A204.1 (cell line): ENCODE results near the gene CYP39A1.

Experiments
- FAIRE-seq: peaks from 2 replicates; lab custom pipeline; 2012; peaks lifted over from hg19 to GRCh38; lab: Jason Lieb, UNC

The CYP39A1 gene, protein sequence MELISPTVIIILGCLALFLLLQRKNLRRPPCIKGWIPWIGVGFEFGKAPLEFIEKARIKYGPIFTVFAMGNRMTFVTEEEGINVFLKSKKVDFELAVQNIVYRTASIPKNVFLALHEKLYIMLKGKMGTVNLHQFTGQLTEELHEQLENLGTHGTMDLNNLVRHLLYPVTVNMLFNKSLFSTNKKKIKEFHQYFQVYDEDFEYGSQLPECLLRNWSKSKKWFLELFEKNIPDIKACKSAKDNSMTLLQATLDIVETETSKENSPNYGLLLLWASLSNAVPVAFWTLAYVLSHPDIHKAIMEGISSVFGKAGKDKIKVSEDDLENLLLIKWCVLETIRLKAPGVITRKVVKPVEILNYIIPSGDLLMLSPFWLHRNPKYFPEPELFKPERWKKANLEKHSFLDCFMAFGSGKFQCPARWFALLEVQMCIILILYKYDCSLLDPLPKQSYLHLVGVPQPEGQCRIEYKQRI

DNA sequence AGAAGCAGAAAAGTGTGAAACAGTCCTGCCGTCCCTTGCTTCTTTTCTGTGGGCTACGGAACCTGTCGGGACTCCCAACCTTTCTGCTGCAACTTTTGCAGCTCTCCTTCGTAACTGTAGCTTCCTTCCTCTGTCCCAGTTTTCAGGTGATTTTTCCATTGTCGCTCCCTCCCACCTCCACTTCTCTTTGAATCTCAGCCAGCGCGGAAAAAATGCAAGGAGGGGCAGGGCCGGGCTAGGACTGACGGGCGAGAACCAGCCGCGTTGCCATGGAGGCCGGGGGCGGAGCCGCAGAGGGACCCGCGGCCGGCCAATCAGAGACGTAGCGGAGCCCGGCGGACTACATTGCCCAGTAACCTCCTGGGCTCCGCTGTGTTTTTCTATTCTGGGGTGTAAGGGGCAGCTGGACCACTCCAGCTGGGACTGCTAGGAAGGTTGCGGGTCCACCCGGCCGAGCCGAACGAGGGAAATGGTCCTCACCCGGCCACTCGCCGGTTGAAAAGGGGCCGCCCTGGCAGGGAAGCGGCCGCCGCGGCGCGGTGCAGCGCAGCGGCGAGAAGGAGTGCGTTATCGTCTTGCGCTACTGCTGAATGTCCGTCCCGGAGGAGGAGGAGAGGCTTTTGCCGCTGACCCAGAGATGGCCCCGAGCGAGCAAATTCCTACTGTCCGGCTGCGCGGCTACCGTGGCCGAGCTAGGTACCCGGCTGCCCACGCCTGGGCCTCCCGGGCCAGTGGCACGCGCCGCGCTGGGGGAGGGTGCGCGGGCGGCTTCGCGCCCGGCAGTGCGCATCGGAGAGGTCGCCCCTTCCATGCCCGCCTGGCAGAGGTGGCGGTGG, at the start of gene CYP39A1, which contains the start of gene SLC25A27:
CYP39A1 (minus strand) TSS at position 216 of the 836 bp plus-strand sequence. CDS start 236 bp downstream, outside the sequence.
SLC25A27 (plus strand) TSS at position 373 of the 836 bp plus-strand sequence; CDS start at position 591, 218 bp downstream.
- no peak for FAIRE-seq

DNA sequence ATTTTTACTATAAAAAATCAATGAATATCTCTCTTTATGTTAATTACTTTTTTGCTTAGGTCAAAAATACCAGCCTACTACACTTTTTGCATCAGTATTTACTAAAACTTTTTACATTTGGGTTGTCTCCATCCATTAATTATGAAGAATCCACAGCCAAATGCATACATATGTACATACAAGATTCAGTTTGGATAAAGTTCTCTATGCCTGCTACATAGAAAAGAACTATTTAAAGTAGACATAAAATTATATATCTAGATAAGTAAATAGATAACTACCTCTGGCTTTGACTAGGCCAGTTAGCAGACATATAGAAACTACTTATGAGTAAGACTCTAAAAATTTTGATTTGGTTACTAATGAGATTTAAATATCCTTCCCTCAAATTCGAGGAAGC, 47.4 kb upstream of the CYP39A1 start:
- no peak for FAIRE-seq

DNA sequence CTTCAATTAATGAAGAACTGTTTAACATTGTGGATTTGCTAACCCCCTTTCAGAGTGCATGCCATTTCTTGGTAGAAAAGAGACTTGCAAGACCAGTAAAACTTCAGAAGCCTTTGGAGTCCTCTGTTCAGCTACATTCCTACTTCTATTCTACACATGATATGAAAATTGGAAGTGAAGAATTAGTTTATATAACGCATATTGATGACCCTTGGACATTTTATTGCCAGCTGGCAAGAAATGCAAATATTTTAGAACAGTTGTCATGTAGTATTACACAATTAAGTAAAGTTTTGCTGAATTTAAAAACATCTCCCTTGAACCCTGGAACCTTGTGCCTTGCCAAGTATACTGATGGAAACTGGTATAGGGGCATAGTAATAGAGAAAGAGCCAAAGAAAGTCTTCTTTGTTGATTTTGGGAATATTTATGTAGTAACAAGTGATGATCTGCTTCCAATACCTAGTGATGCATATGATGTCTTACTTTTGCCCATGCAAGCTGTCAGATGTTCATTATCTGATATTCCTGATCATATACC, 38.4 kb upstream of the CYP39A1 start:
- FAIRE-seq: no peak

DNA sequence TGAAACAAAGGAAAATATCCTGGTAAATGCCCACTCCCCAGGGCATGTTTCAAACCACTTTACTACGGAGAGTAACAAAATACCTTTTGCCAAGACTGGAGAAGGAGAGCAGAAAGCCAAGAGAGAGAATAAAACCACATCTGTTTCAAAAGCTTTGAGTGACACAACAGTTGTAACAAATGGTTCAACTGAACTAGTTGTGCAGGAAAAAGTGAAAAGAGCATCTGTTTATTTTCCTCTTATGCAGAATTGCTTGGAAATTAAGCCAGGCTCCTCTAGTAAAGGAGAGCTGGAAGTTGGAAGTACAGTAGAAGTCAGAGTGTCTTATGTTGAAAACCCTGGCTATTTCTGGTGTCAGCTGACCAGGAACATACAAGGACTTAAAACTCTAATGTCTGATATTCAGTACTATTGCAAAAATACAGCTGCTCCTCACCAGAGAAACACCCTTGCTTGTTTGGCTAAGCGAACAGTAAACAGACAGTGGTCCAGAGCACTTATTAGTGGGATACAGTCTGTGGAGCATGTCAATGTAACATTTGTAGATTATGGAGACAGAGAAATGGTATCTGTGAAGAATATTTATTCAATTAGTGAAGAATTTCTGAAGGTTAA, 37.6 kb upstream of the CYP39A1 start:
- FAIRE-seq: no peak

DNA sequence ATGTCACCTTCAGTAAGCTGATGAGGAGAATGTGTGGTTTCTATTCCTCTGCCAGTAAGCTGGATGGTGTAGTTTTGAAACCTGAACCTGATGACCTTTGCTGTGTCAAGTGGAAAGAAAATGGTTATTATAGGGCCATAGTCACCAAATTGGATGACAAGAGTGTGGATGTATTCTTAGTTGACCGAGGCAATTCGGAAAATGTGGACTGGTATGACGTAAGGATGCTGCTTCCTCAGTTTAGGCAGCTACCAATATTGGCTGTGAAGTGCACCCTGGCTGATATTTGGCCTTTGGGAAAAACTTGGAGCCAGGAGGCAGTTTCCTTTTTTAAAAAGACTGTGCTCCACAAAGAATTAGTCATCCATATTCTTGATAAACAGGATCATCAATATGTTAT, 37.0 kb upstream of the CYP39A1 start:
- no peak for FAIRE-seq

DNA sequence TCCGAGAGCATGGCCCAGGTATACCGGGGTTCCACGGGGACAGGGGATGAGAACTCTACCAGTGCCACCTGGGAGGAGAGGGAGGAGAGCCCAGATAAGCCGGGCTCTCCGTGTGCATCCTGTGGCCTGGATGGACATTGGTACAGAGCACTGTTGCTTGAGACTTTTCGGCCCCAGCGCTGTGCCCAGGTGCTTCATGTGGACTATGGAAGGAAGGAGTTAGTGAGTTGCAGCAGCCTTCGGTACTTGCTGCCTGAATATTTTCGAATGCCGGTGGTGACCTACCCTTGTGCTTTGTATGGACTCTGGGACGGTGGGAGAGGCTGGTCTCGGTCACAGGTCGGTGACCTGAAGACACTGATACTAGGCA, 36.3 kb upstream of the CYP39A1 start:
- FAIRE-seq: no peak

DNA sequence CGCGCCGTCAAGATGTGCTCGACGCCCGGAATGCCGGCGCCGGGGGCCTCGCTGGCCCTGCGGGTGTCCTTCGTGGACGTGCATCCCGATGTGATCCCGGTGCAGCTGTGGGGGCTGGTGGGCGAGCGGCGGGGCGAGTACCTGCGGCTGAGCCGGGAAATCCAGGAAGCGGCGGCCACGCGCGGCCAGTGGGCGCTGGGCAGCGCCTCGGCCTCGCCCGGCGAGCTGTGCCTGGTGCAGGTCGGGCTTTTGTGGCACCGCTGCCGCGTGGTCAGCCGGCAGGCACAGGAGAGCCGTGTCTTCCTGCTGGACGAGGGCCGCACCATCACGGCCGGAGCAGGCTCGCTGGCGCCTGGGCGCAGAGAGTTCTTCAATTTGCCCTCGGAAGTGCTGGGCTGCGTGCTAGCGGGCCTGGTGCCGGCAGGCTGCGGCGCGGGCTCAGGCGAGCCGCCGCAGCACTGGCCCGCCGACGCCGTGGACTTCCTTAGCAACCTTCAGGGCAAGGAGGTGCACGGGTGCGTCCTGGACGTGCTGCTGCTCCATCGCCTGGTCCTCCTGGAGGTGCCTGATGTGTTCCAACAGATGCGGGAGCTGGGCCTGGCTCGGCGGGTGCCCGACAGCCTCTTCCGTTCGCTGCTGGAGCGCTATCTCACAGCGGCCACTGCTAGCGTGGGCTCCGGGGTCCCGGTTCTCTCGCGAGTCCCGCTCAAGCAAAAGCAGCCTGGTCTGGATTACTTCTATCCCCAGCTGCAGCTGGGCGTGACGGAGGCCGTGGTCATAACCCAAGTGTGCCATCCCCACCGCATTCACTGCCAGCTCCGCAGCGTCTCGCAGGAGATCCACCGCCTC, 35.7 kb upstream of the CYP39A1 start:
- FAIRE-seq: no peak

DNA sequence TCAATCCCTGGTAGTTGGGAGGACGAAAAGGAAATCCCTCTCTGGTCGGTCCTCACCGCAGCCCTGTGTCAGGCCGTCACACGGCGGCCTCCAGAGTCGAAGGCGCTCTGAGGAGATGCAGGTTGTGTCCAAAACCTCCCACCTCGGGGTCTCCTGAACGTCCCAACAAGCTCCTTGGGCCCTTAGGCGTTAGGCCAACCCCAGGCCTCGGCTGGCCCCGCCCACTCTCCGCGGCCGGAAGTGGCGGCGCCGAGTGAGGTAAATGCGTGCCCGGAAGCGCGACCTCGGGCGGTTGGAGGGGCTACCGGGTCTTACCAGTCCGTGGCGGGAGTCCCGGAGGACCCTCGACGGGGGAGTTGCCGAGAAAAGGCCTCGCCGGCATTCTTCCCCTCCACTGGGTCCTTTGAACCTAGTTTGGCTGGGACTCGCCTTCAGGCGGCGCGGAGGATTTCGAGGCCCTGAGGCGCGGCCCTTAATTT, 35.0 kb upstream of the CYP39A1 start, which contains the start of gene TDRD6:
TDRD6 (plus strand) TSS at position 267 of the 479 bp plus-strand sequence. CDS start 244 bp downstream, outside the sequence.
- no peak for FAIRE-seq

DNA sequence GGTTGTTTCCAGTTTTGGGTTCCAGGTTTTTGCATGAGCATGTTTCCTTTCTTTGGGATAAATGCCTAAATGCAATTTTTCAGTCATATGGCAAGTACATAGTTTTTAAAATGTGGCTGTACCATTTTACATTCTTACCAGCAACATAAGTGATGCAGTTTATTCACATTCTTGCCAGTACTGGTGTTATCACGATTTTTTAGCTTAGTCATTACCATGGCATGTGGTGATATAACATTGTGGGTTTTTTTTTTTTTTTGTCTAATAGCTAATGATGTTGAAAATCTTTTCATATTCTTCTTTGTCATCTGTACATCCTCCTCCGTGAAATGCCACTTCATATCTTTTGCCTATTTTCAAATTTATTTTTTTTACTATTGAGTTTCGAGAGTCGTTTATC, 32.2 kb upstream of the CYP39A1 start:
- FAIRE-seq: no peak

DNA sequence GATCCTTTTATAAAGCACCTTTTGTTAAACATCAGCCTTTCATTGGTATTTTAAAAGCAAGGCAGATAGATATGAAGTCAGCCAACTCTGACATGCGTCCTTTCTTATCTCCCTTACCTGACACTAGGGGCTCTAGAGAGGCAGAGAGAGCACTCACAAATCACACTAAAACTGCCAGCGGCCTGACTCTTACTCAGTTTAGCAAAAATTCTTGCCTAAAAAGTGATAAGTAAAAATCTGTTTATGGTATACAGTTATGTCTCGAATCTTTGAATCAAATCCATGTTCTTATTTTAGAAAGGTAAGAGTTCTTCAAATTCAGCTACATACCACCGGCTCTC, 24.7 kb upstream of the CYP39A1 start:
- FAIRE-seq: no peak

DNA sequence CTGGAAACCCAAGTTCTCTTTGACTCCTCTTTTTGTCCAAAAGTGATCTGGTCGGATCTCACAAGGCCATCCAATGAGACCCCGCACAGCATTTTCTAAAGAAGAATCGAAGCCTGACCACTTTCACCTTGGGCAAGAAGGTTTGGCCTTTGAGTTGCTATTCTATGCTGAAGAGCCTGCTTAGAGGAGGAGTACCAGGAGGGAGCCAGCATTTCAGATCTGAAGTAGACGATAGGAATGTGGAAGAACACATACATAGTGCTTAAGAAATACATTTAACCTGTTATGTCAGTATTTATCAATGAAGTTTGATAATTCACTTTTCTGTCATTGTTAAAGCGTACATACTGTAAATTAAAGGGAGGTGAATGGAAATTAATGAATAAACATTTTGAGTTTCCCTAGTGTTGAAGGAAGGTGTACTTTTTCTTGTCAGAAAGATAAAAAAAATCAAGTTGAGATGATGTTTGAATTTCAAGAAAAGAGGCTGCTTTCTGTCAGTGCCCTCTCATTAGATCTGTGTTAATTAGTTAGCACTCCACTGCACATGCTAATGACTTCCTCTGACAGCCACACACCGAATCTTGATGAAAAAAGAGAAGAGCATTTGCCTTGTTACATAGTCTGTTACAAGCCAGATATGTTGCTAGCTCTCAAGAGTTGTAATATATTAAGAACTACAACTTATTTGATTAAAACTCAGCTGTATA, 24.1 kb upstream of the CYP39A1 start:
- FAIRE-seq: no peak

DNA sequence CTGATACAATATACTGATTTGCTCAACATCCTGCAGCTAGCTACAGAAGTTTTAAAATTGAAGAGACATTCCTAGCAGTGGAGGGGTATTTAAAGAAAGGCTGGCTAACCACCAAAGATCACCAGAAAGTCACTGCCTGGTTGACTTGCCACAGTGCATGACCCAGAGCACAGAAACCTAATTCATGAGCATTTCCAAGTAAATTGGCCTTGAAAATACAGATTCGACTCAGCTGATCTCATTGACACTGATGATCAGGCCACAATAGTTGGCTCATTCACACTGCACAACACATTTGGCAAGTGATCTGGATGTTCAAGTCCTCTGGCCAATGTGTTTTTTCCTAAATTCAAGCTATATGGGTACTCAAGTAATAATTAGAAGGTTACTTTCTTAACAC, 21.8 kb upstream of the CYP39A1 start:
- FAIRE-seq: no peak

DNA sequence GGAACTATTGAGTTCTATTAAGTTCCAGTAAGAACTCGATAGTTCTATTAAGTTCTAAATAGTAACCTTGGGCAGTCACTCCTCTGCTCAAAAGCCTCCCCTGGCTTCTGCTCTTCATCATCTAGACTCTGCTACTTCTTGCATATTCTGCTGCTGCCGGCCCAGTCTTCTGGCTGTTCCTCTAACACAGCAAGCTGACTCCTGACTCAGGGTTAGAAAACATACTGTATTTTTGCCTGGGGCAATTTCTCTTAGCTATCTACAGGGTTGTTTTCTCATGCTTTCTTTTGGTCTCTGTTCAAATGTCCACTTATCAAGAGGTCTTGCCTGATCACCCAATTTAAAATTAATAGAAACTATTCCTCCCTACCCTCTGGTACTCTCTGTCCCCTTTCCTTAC, 14.8 kb upstream of the CYP39A1 start:
- FAIRE-seq: no peak

DNA sequence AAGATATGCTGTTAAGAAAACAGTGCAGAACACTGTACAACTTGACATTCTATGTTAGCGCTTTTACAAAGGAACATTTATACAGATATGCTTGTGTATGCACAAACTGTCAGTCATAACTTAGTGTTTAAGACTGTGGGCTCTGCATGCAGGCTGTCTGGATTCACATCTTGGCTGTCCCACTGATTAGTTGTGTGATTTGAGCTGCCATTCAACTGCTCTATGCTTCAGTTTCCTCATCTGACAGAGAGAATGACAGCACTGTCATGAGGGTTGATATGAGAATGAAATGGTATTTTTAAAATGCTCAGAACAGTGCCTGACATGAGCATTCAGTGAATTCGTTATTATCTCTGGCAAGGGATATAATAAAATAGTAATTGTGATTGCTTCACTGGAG, 8.9 kb upstream of the CYP39A1 start:
- no peak for FAIRE-seq

DNA sequence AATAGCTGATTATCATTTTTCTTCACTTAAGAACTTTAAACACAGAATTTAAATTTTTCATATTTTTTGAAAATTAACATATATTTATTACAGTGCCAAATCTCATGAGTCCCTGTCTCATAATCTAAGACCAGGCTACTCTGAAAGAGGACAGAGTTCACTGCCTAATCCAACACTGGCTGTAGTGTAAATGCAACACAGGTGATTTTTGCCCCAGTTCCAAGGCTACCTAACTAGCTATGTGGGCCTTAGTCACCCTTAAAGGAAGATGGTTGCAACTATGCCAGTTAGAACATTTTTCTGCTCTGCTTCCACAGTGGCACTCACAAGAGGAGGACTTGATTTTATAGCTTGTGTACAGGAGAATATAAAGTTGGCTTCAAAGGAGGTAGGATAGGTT, 5.0 kb upstream of the CYP39A1 start:
- no peak for FAIRE-seq

DNA sequence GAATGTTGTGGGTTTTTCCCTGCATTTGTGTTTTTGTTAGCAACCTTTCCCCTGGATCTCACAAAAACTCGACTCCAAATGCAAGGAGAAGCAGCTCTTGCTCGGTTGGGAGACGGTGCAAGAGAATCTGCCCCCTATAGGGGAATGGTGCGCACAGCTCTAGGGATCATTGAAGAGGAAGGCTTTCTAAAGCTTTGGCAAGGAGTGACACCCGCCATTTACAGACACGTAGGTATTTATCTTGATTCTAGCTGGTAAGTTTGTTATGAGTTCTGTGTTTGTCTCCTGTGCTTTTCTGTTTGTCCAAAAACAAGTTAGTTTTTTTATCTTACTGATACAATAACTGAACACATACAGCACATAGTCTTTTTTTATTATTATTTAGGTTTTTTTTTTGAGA, 3.2 kb upstream of the CYP39A1 start:
- no peak for FAIRE-seq

DNA sequence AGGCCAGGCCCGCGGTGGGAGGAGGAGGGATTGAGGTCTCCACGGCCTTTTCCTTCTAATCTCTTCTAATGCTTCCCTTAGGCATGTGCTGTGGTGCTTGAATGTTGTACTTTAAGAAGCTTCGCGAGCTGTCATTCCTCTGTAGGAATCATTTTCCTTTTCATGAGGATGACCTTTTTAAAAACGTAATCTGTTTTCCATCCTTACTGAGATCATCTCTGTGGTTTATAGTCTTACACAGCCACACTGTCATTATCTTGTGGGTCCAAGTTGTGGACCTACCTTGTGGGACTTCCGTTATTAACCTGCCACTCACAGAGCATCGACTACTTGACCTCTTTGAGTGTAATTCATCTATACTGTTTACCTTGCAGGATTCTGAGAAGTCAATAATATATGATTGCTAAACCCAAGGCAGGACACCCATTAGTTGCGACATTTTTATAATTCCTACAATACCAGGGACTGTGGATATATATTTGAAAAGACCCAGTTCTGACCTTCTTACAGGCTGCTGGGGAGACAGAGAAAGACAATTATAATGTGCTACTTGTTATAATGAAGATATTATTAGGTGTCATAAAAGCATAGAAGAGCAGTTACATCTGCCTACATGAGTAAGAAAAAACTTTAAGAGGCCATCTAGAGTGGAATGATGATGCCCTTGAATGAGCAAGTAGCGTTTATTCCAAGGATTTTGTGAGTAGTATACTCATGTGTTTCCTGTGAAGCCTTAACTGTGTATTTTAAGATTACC, 999 bp upstream of the CYP39A1 start:
- FAIRE-seq: no peak

DNA sequence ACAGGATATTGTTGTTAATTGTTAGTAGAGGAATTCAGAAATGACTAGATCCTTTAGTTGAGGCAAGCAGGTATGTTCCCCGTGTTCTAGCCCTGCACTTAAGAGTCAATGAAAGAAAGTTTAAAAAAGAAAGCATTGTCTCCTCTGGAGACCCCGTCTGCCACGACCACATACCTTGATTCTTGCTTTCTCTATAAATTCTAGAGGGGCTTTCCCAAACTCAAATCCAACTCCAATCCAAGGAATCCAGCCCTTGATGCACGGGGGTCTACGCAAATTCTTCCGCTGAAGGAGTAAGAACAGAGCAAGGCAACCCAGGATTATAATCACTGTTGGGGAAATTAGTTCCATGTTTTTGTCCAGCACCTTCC, 401 bp downstream of the CYP39A1 start:
- no peak for FAIRE-seq

DNA sequence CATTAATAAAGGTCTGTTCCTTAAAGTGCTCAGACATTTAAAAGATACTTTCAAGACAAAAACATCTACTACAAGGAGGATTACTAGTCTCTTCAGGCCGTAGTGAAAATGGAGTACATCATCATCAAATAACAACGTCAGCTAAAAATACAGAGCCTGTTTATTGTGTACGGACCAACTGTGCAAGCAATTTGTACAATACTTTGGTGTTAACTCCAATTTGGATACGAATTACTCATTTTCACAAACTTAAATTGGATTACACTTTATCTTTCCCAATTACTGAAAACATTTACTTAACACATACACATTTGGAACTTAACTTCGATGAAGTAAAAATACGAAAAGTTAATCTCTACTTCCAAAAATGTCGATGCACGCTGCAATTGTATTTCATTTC, 802 bp downstream of the CYP39A1 start:
- no peak for FAIRE-seq

DNA sequence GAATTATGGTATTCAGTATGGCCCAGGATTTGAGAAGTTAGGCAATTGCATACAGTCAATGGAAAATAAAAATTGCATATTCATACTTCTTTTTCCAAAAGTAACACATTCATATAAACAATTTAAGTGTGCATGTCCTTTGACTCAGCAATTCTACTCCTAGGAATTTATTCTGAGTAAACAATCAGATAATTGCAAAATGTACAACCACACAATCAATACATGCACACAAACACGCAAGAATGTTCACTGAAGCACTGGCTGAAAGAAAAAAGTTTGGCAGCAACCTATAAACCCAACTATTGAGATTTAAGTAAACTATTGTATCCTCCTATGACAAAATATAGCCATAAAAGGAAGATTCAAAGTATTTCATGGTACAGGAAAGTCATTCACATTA, 1.6 kb downstream of the CYP39A1 start:
- no peak for FAIRE-seq
